Epithelial cell of esophagus (primary cell): ENCODE results near the gene SOX30.
"Not testable (repeated sequence)": the region's sequence is repeated elsewhere in the genome, so short reads cannot be mapped to it uniquely, and the experiment has no call there.

ENCODE experiments used
- DNase-seq: peaks from one replicate; pipeline ENCODE4 v3.0.0; 2010; ENCODE audit warnings: low read depth
- H3K4me3 ChIP-seq: 2 replicates; pipeline ENCODE4 v1.5.1; 2011; ENCODE audit warnings: mild to moderate bottlenecking, low read length, control low read depth
- TF ChIP-seq, protein P1 (sequence below): IDR thresholded peaks from 2 replicates; pipeline ENCODE4 v1.5.1; 2011; ENCODE audit warnings: low read depth, mild to moderate bottlenecking, low read length, control low read depth, inconsistent platforms; ENCODE audit not compliant: insufficient read depth; ENCODE audit errors: missing control alignments

SOX30 gene

DNA sequence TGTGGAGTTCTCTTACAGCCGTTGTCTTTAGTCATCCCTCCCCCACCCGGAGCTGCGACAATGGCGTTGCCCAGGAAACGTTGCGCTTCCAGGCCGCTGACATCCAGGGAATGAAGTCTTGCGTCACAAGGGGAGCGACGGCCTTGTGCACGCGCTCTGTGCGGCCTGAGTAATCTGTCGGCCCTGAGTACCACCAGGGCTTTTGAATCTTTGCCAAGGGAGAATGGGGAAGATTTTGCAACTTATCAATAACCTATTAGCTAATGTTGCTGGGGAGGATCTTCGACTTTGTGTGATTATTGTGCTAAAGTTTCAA lies at the start of gene SOX30:
Gene SOX30 (minus strand): TSS at position 62 of the 316 bp plus-strand sequence. CDS start 360 bp downstream, outside the sequence.
- TF ChIP-seq, protein P1, sequence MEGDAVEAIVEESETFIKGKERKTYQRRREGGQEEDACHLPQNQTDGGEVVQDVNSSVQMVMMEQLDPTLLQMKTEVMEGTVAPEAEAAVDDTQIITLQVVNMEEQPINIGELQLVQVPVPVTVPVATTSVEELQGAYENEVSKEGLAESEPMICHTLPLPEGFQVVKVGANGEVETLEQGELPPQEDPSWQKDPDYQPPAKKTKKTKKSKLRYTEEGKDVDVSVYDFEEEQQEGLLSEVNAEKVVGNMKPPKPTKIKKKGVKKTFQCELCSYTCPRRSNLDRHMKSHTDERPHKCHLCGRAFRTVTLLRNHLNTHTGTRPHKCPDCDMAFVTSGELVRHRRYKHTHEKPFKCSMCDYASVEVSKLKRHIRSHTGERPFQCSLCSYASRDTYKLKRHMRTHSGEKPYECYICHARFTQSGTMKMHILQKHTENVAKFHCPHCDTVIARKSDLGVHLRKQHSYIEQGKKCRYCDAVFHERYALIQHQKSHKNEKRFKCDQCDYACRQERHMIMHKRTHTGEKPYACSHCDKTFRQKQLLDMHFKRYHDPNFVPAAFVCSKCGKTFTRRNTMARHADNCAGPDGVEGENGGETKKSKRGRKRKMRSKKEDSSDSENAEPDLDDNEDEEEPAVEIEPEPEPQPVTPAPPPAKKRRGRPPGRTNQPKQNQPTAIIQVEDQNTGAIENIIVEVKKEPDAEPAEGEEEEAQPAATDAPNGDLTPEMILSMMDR = no peak
- DNase-seq = no peak
- peak within 1 kb of the TSS; percentile 38 for H3K4me3 ChIP-seq

DNA sequence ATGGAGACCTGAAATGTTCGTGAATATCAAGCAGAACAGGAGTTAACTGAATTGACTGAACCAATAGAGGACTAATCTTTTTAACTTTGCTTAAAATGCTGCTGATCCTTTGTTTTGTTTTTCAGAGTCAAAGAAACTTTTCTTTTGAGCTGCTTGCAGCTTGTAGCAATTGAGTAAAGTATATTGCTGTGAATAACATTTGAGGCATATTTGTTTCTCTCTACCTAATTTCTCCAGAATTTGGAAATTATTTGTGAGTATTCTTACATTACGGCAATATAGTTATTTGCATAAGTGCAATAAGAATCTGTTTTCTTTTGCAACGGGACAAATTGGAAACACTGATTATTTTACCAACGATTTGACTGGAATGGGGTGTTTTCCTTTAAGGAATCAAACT lies 46.4 kb upstream of the SOX30 start:
- not testable (repeated sequence) for DNase-seq, H3K4me3 ChIP-seq

DNA sequence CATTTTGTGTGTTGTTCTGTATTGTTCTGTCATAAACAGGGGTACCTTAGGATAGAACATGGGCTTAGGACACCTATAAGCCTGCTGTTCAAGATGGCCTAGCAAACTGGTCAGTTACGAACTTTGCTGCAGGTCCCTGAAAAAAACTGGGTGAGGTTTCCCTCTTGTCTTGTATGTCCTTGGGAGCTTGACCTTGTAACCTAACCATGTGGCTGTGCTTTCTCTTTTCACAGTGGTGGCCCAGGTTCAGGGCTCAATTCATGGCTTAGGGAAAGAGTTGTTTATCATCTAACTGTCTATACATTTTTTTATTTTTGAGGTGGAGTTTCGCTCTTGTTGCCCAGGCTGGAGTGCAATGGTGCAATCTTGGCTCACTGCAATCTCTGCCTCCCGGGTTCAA lies 43.9 kb upstream of the SOX30 start:
- DNase-seq, H3K4me3 ChIP-seq: not testable (repeated sequence)

DNA sequence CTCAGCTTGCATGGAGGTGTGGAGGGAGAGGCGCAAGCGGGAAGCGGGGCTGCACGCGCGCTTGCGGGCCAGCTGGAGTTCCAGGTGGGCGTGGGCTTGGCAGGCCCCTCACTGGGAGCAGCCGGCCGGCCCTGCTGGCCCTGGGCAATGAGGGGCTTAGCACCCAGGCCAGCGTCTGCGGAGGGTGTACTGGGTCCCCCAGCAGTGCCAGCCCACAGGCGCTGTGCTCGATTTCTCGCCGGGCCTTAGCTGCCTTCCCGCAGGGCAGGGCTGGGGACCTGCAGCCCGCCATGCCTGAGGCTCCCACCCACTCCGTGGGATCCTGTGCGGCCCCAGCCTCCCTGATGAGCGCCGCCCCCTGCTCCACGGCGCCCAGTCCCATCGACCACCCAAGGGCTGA lies 41.6 kb upstream of the SOX30 start:
- DNase-seq, H3K4me3 ChIP-seq: not testable (repeated sequence)

DNA sequence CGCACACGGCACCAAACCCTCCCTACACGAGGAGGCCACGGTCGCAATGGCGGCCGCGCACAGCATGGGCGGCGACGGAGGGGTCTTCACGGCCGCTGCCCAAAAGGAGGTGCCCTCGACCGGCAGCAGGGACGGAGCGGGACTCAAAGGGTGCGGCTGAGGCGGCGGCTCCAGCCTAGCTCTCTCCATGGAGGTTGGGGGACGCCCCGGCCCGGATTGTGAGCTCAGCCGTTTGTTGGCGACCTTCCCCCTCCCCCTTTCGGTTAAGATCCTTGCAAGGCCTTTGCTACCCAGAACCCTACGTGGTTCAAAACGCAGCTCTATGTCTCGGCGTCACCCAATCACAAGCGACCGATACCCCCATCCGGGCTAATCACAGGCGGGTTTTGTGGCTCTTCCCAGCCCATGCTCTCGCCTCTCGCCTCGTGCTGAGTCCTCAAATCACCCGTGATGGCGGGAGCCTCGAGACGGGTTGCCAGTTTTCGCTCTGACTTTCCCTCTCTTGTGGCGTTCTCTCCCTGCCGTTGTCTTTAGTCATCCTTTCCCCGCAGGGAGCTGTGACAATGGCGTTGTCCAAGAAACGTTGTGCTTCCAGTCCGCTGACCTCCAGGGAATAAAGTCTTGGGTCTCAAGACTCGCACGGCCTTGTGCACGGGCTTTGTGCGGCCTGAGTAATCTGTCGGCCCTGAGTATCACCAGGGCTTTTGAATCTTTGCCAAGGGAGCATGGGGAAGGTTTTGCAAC lies 38.6 kb upstream of the SOX30 start:
- no peak for DNase-seq
- no peak overlapping the region for H3K4me3 ChIP-seq
- TF ChIP-seq, protein P1 = no peak

DNA sequence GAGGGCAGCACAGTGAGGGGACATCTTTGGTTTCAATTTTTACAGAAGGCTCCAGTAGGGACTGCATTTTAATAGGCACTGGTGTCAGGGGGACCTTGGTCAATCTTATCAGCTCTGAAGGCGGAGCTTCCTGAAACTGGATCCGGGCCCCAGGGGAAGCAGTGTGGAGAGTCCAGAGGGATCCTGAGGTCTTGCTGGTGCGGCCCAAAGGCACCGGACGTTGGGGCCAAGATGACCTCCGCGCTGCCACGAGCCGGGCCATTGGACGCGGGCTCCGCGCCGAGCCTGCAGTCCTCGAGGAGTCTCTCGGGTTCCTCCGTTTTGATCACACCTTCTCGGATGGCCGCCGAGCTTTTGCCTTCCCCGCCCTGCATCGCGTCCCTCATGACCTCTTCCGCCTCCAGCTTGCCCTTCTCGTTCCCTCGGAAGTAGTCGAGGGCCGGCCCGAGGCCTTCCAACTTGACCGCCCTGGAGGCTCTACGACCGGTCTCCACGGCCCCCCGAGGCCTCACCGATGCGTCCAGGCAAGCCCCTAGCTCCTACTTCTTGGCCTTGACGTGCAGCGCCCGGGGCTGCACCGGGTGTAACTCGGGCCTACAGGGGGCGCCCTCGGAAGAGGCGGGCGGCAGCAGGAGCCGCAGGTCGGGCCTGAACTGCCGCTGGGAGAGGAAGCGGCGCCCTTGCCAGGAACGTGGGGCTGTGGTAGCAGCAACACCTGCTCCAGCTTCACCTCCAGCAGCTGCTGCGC lies 37.9 kb upstream of the SOX30 start:
- TF ChIP-seq, protein P1 = peak; percentile 20
- no peak for DNase-seq

DNA sequence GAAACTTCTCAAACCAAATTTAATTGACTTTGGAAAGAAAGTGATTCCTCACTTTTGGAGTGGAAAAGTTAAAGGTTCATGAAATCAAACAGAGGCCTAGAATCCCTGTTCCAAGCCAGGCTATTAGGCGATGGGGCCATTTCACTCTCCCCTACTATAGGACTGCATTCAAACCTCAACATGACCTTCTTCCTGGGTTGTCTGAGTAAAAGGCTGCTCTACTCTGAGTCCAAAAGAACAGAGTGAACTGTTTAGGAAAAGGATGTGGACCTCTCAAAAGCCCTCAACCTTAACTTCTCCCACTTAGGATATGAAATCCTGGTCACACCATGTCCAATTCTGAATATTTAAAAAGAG lies 34.9 kb upstream of the SOX30 start:
- DNase-seq = no peak
- TF ChIP-seq, protein P1 = no peak
- no peak overlapping the region for H3K4me3 ChIP-seq

More for the DNA sequence above, 37.9 kb upstream of the SOX30 start:
- H3K4me3 ChIP-seq = no peak overlapping the region

DNA sequence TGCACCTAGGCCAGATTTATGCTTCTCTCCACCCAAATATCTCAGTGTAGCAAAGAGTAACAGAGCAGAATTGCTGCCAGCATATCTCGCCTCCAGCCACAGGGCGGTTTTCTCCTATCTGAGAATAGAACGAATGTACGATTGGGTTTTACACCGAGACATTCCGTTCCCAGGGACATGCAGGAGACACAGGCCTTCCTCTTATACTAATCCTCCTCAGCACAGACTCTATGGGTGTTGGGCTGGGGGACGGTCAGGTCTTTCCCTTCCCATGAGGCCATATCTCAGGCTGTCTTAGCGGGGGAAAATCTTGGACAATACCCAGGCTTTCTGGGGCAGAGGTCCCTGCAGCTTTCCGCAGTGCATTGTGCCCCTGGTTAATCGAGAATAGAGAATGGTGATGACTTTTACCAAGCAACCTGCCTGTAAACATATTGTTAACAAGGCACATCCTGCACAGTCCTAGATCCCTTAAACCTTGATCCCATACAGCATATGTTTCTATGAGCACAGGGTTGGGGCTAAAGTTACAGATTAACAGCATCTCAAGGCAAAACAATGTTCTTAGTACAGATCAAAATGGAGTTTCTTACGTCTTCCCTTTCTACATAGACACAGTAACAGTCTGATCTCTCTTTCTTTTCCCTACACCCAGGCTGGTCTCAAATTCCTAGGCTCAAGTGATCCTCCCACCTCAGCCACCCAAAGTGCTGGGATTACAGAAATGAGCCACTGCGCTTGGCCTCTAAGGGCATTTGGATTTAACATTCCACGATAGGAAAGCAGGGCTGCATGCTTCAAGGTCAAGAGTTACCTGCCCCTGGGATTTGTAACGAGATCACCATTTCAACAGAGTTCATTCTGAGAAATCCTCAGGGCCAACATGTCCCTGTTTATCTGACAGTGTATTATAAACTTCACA lies 34.3 kb upstream of the SOX30 start:
- not testable (repeated sequence) for H3K4me3 ChIP-seq, DNase-seq
